Left lobe of liver (tissue), 2 donors: ENCODE results near the gene TMCC2. TPM values are rescaled to one million over a fixed set of nuclear protein-coding genes. Genes with fewer than 3 reads are reported as not detected.

ENCODE experiments used
- ATAC-seq: fragments of 200-7000 bp; cut with Tn5 transposase; one replicate; pipeline ENCODE4 v1.9.1; 2020; ENCODE audit warnings: mild to moderate bottlenecking, moderate library complexity
- DNase-seq: peaks from one replicate; pipeline ENCODE4 v3.0.0-alpha.2; 2020; ENCODE audit warnings: low spot score
- total RNA-seq: library from RNA; stranded (reverse); gene quantifications from one replicate; pipeline ENCODE4 v1.2.1, GENCODE V29; 2021
- donor health status: DM: no; HTN: no; CAD: no; lungs with moderate emphysema.
- donor health status: DM: no; HTN: yes; CAD: no.

TMCC2 gene
- total RNA-seq, 1 donor from 2014 or later: 0.33 TPM

- DNase-seq (no peak), ATAC-seq (no peak)
Observed at GRCh38 chr1:205298191-205298994, 70.6 kb downstream of the TMCC2 start.

- ATAC-seq (no peak), DNase-seq (no peak)
Observed at GRCh38 chr1:205300149-205300548, 72.4 kb downstream of the TMCC2 start.

- ATAC-seq (peak; percentile 47), DNase-seq (no peak)
Observed at GRCh38 chr1:205301205-205301821, 73.6 kb downstream of the TMCC2 start.

GRCh38 chr1:205301842-205302588 is 74.3 kb downstream of the TMCC2 start:
- DNase-seq: no peak
- ATAC-seq: no peak

GRCh38 chr1:205303247-205303888 is 75.6 kb downstream of the TMCC2 start:
- DNase-seq (no peak), ATAC-seq (no peak)

- DNase-seq (no peak), ATAC-seq (no peak)
Observed at GRCh38 chr1:205304046-205304694, 76.4 kb downstream of the TMCC2 start.

GRCh38 chr1:205304695-205305070 is 76.9 kb downstream of the TMCC2 start:
- no peak for ATAC-seq
- DNase-seq: no peak

GRCh38 chr1:205306929-205307566 is 79.3 kb downstream of the TMCC2 start:
- no peak for DNase-seq
- peak; percentile 57 for ATAC-seq

- no peak for ATAC-seq
- DNase-seq: no peak
Observed at GRCh38 chr1:205309741-205310140, 82.0 kb downstream of the TMCC2 start.

GRCh38 chr1:205310976-205311704 is 83.4 kb downstream of the TMCC2 start:
- ATAC-seq (no peak), DNase-seq (no peak)

- ATAC-seq (no peak), DNase-seq (no peak)
Observed at GRCh38 chr1:205312866-205313562, 85.3 kb downstream of the TMCC2 start.

GRCh38 chr1:205313563-205314308 is 86.0 kb downstream of the TMCC2 start:
- peak; percentile 6 for ATAC-seq
- no peak for DNase-seq

- DNase-seq (no peak), ATAC-seq (no peak)
Observed at GRCh38 chr1:205315008-205315618, 87.4 kb downstream of the TMCC2 start.

- no peak for ATAC-seq
- DNase-seq: no peak
Observed at GRCh38 chr1:205316161-205316566, 88.4 kb downstream of the TMCC2 start.

GRCh38 chr1:205317311-205317917 is 89.7 kb downstream of the TMCC2 start:
- DNase-seq (peak; percentile 89), ATAC-seq (peak; percentile 45)

- DNase-seq: peak; percentile 70
Observed at GRCh38 chr1:205318231-205318991, 90.7 kb downstream of the TMCC2 start.

More at GRCh38 chr1:205318231-205318991, 90.7 kb downstream of the TMCC2 start:
- ATAC-seq: peak; percentile 45
